Kidney (tissue), 14 donors: ENCODE data around the gene AKAP13. TPM values are rescaled to one million over a fixed set of nuclear protein-coding genes. Genes with fewer than 3 reads are reported as not detected.

Experiments
- DNase-seq, 5 donors: peaks; one replicate each; pipeline ENCODE4 v3.0.0-alpha.2; 2013 to 2020
- FAIRE-seq: peaks from 2 replicates; lab custom pipeline; 2012; peaks lifted over from hg19 to GRCh38; lab: Jason Lieb, UNC
- H3K27ac ChIP-seq, 2 donors: one replicate each; pipeline ENCODE4 v1.7.0; 2013; ENCODE audit warnings: low read depth in 2 of 2, low read length in 2 of 2, inconsistent platforms in 1 of 2
- H3K27me3 ChIP-seq: one replicate; pipeline ENCODE4 v1.7.1; 2013; ENCODE audit warnings: low read length, inconsistent platforms; ENCODE audit not compliant: control insufficient read depth, insufficient read depth
- H3K36me3 ChIP-seq, 3 donors: one replicate each; pipeline versions ENCODE4 v1.7.0 to v1.7.1; 2013; ENCODE audit warnings: low read length in 3 of 3, control low read depth in 1 of 3, inconsistent platforms in 1 of 3; ENCODE audit not compliant: insufficient read depth in 3 of 3, control insufficient read depth in 2 of 3
- H3K4me1 ChIP-seq, 3 donors: one replicate each; pipeline versions ENCODE4 v1.7.0 to v1.7.1; 2013; ENCODE audit warnings: low read length in 3 of 3, inconsistent platforms in 1 of 3, low read depth in 1 of 3; ENCODE audit not compliant: control insufficient read depth in 2 of 3, insufficient read depth in 2 of 3
- H3K4me3 ChIP-seq, 3 donors: one replicate each; pipeline versions ENCODE4 v1.7.0 to v1.8.1; 2013; ENCODE audit warnings: low read length in 3 of 3, control low read depth in 1 of 3, inconsistent platforms in 1 of 3
- H3K9ac ChIP-seq, 3 donors: one replicate each; pipeline versions ENCODE4 v1.7.0 to v1.7.1; 2013; ENCODE audit warnings: low read length in 3 of 3, control low read depth in 1 of 3, inconsistent platforms in 1 of 3
- H3K9me3 ChIP-seq, 3 donors: one replicate each; pipeline versions ENCODE4 v1.7.0 to v1.7.1; 2013; ENCODE audit warnings: low read length in 3 of 3, control low read depth in 1 of 3, inconsistent platforms in 1 of 3; ENCODE audit not compliant: control insufficient read depth in 2 of 3, insufficient read depth in 1 of 3
- intact Hi-C: fragments of 100-400 bp; cut with DNase I; formaldehyde crosslinking; loops from one replicate; pipeline ENCODE4 v1.11.1; 2022
- polyA plus RNA-seq: library from polyadenylated mRNA; stranded (reverse); fragments of 350-450 nt; fragmentation: Illumina TruSeq; extraction: RNeasy Lipid Tissue Mini Kit (QIAGEN cat#74804); gene quantifications from one replicate; pipeline ENCODE4 v1.2.3, GENCODE V29; 2014; ENCODE audit warnings: low read depth, low replicate concordance; ENCODE audit not compliant: insufficient read depth
- total RNA-seq: library from RNA; stranded (reverse); fragmentation: NEBNext Ultra II Directional; extraction: Animal tissue kit (Norgen Biotek cat#: 25700); gene quantifications from one replicate; pipeline ENCODE4 v1.2.1, GENCODE V29; 2021
- TF ChIP-seq, protein P1 (sequence below): IDR thresholded peaks from 3 replicates; pipeline ENCODE4 v1.5.1; 2012; ENCODE audit warnings: mild to moderate bottlenecking, moderate library complexity, borderline replicate concordance; ENCODE audit not compliant: insufficient read depth; ENCODE audit errors: extremely low read depth
- donor health status: control.
- donor health status: control.
- donor health status: control.
- donor health status: control.
- donor health status: control.
- donor health status: DM: yes; HTN: yes; CAD: no.
- donor health status: Normal renal cell carcinoma (clear cell type).

Gene AKAP13
- total and polyA plus RNA-seq, 2 donors from 2014 or later, result 18.8 to 174 TPM

DNA sequence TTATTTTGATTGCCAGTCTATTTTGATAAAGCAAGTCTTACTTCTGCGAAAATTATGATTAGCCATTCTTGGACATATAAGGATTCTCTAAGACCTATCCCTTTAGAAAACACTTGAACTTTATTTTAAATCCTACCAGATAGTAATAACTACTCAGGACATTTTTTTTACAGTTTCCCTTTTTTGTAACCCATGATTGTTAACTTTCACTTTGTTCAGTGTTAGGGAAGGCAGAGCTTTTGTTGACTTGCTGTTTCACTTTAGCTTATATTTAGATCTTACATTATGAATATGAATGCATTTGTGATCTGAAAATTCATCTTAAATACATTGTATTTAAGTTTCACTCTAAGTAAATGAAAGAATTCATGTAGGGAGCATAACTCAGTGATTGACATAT, 167.0 kb downstream of the AKAP13 start:
- TF ChIP-seq, protein P1, sequence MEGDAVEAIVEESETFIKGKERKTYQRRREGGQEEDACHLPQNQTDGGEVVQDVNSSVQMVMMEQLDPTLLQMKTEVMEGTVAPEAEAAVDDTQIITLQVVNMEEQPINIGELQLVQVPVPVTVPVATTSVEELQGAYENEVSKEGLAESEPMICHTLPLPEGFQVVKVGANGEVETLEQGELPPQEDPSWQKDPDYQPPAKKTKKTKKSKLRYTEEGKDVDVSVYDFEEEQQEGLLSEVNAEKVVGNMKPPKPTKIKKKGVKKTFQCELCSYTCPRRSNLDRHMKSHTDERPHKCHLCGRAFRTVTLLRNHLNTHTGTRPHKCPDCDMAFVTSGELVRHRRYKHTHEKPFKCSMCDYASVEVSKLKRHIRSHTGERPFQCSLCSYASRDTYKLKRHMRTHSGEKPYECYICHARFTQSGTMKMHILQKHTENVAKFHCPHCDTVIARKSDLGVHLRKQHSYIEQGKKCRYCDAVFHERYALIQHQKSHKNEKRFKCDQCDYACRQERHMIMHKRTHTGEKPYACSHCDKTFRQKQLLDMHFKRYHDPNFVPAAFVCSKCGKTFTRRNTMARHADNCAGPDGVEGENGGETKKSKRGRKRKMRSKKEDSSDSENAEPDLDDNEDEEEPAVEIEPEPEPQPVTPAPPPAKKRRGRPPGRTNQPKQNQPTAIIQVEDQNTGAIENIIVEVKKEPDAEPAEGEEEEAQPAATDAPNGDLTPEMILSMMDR, result no peak
- FAIRE-seq, result no peak

DNA sequence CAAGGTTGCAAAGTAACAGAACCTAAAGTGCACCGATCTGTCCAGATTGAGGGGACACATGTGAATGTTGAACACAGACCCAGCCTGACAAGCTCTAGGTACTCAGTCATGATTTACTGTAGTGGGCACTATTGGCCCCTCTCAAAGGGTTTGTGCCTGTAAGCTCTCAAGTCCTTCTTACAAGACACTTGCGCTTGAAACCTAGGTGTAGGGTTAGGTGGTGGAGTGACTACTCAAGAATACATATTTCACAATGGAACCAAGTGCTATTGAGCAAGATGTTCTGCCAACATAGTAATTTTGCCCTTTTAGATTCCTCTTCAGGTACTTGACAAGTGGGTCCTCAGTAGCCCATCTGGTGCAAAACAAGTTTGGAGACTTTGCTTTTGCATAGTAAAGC, 169.9 kb downstream of the AKAP13 start:
- H3K4me1 ChIP-seq, result no peaks in the 10 kb centered on the region
- TF ChIP-seq, protein P1, result no peak
- FAIRE-seq (no peak), DNase-seq (no peak)
- H3K36me3 ChIP-seq, result no peaks in the 10 kb centered on the region
- no peak overlapping the region for H3K9ac ChIP-seq
- no peak overlapping the region for H3K4me3 ChIP-seq
- H3K27me3 ChIP-seq, result no peaks in the 10 kb centered on the region
- no peak overlapping the region for H3K27ac ChIP-seq
- H3K9me3 ChIP-seq, result no peaks in the 10 kb centered on the region
- intact Hi-C loops, result no loop called here

More for the DNA sequence above, 167.0 kb downstream of the AKAP13 start:
- H3K27ac ChIP-seq, result no peak overlapping the region
- intact Hi-C loops, result no loop called here
- no peaks in the 10 kb centered on the region for H3K9me3 ChIP-seq
- DNase-seq, result no peak
- H3K4me1 ChIP-seq, result peaks cover 0 to 7% (median 0%) of the 10 kb centered on the region in 3 donors
- H3K4me3 ChIP-seq, result no peak overlapping the region
- no peaks in the 10 kb centered on the region for H3K36me3 ChIP-seq
- H3K9ac ChIP-seq, result no peak overlapping the region
- H3K27me3 ChIP-seq, result no peaks in the 10 kb centered on the region

DNA sequence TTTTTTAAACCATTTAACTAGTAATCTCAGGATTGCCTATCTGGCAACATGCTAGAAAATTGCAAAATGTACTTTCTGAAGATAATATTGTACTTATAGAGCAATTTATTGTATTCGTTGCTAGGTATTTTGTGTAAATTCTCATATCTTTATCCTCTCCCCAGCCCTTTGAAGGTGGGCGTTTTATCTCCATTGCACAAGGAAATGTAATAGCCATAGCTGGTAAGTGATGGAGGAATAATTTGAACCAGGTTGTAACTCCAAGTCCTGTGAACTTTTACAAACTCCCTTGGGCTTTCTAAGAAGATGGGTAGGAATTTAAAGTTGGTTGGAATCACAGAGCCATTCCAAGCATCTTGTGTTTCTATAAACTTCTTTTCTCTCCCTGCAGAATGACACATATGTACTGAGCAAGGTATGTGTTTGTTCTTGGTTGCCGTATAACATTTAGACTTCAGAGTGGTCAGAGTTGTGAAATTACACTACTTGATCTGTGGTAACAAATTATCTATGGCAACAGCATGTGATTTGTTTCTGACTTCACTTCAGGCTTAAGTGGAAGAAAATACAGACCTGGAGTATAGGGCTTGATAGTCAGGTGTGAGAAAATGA, 170.9 kb downstream of the AKAP13 start:
- TF ChIP-seq, protein P1, result no peak

More for the DNA sequence above, 170.9 kb downstream of the AKAP13 start:
- Histone ChIP-seq H3K27me3 (no peaks in the 10 kb centered on the region), H3K9ac (no peak overlapping the region), H3K4me3 (no peak overlapping the region), H3K4me1 (no peaks in the 10 kb centered on the region), H3K36me3 (no peaks in the 10 kb centered on the region), H3K9me3 (no peaks in the 10 kb centered on the region), H3K27ac (no peak overlapping the region)
- DNase-seq, result no peak
- intact Hi-C loops, result no loop called here
- no peak for FAIRE-seq
